GM12878 (cell line): Measurements from ENCODE around the gene MRPL53. TPM values are rescaled to one million over a fixed set of nuclear protein-coding genes. Genes with fewer than 3 reads are reported as not detected.

Experiments
- ATAC-seq: fragments of 200-7000 bp; cut with Tn5 transposase; 3 replicates; pipeline ENCODE4 v1.9.1; 2020; ENCODE audit warnings: mild to moderate bottlenecking, moderate library complexity
- BruUV-seq: library from RNA; stranded (reverse); fragments of 400-500 nt; replicated peaks from 2 replicates; lab custom pipeline; 2021; lab: Mats Ljungman, UMichigan
- CTCF ChIA-PET: fragments of 300-600 bp; sonication (Branson Sonifier 250); formaldehyde crosslinking; extraction: SDS; loops from one replicate; lab custom pipeline; 2021; ENCODE audit warnings: inconsistent platforms; lab: Yijun Ruan, JAX
- POLR2A ChIA-PET: fragments of 350-600 bp; formaldehyde crosslinking; extraction: SDS; loops from one replicate; lab custom pipeline; 2021; ENCODE audit warnings: inconsistent platforms; lab: Charles Lee
- RAD21 ChIA-PET: fragments of 300-600 bp; sonication (Branson Sonifier 250); formaldehyde crosslinking; loops from one replicate; lab custom pipeline; 2023; ENCODE audit warnings: antibody characterized with exemption; ENCODE audit not compliant: unreplicated experiment; lab: Charles Lee
- SMC1A ChIA-PET: fragments of 300-600 bp; sonication (Branson Sonifier 250); formaldehyde crosslinking; loops from one replicate; lab custom pipeline; 2023; ENCODE audit not compliant: unreplicated experiment, uncharacterized antibody; lab: Charles Lee
- DNase-seq: peaks from one replicate; pipeline ENCODE4 v3.0.0-alpha.2; 2011; ENCODE audit warnings: low read depth, low spot score
- FAIRE-seq: peaks from 3 replicates; lab custom pipeline; 2011; peaks lifted over from hg19 to GRCh38; lab: Jason Lieb, UNC
- H2AFZ ChIP-seq: 2 replicates; pipeline ENCODE4 v1.6.0; 2011; ENCODE audit warnings: low read depth, low read length, control low read depth; ENCODE audit not compliant: control insufficient read depth
- H3K27ac ChIP-seq: 2 replicates; pipeline ENCODE4 v1.5.1; 2011; ENCODE audit warnings: control low read depth; ENCODE audit not compliant: control insufficient read depth, insufficient read depth
- H3K27me3 ChIP-seq, 2 experiments: replicated peaks in 1 of 2; 2 replicates each; pipeline versions ENCODE4 v1.6.0 to v1.6.1; 2011; ENCODE audit warnings: low read length in 1 of 2; ENCODE audit not compliant: control insufficient read depth in 2 of 2, insufficient read depth in 2 of 2
- H3K36me3 ChIP-seq, 2 experiments: 2 replicates each; pipeline ENCODE4 v1.5.1; 2011; ENCODE audit warnings: low read length in 1 of 2; ENCODE audit not compliant: control insufficient read depth in 2 of 2, insufficient read depth in 2 of 2
- H3K4me1 ChIP-seq: 2 replicates; pipeline ENCODE4 v1.6.1; 2011; ENCODE audit warnings: mild to moderate bottlenecking, low read length, moderate library complexity, mixed read lengths; ENCODE audit not compliant: control insufficient read depth, insufficient read depth
- H3K4me2 ChIP-seq: 2 replicates; pipeline ENCODE4 v1.6.0; 2011; ENCODE audit warnings: control low read depth; ENCODE audit not compliant: control insufficient read depth, insufficient read depth
- H3K4me3 ChIP-seq: fragments of 200-600 bp; sonication (generic); 2 replicates; pipeline ENCODE4 v1.5.1; 2016
- H3K79me2 ChIP-seq: 2 replicates; pipeline ENCODE4 v1.6.0; 2011; ENCODE audit warnings: low read length; ENCODE audit not compliant: control insufficient read depth, insufficient read depth
- H3K9ac ChIP-seq: 2 replicates; pipeline ENCODE4 v1.8.0; 2011; ENCODE audit warnings: low read length, control low read depth, mixed read lengths; ENCODE audit not compliant: control insufficient read depth, insufficient read depth
- H3K9me3 ChIP-seq: replicated peaks from 3 replicates; pipeline ENCODE4 v1.5.1; 2011; ENCODE audit warnings: mild to moderate bottlenecking, low read length; ENCODE audit not compliant: control insufficient read depth, insufficient read depth
- H4K20me1 ChIP-seq: 2 replicates; pipeline ENCODE4 v1.6.0; 2011; ENCODE audit not compliant: control insufficient read depth, insufficient read depth
- BCL11A ChIP-seq: IDR thresholded peaks from 2 replicates; pipeline ENCODE4 v1.6.1; 2011; ENCODE audit warnings: low read depth, low read length
- DPF2 ChIP-seq: fragments of 450-650 bp; IDR thresholded peaks from 2 replicates; pipeline ENCODE4 v1.6.1; 2017; ENCODE audit warnings: mild to moderate bottlenecking
- E2F8 ChIP-seq: fragments of 450-650 bp; IDR thresholded peaks from 2 replicates; pipeline ENCODE4 v1.6.1; 2018; ENCODE audit warnings: mild to moderate bottlenecking, low read depth, moderate library complexity; ENCODE audit not compliant: partially characterized antibody
- MLLT1 ChIP-seq: fragments of 450-650 bp; IDR thresholded peaks from 2 replicates; pipeline ENCODE4 v1.6.1; 2016; ENCODE audit warnings: mild to moderate bottlenecking
- NFYA ChIP-seq: IDR thresholded peaks from 2 replicates; pipeline ENCODE4 v1.6.1; 2011; ENCODE audit warnings: low read depth, mild to moderate bottlenecking, low read length, improper control_type of control experiment, borderline replicate concordance
- NFYB ChIP-seq: IDR thresholded peaks from 2 replicates; pipeline ENCODE4 v1.6.1; 2011; ENCODE audit warnings: low read depth, mild to moderate bottlenecking, low read length, improper control_type of control experiment, moderate library complexity; ENCODE audit not compliant: insufficient read depth
- SREBF2 ChIP-seq: IDR thresholded peaks from 2 replicates; pipeline ENCODE4 v1.6.1; 2012; ENCODE audit warnings: mild to moderate bottlenecking, low read length
- WGBS: methylation state at CpG from one replicate; pipeline ENCODE4 v1.1.6; 2016; ENCODE audit warnings: low lambda C conversion rate; ENCODE audit not compliant: insufficient replicate concordance, insufficient coverage; ENCODE audit errors: missing lambda C conversion rate; 5-methylcytosine and 5-hydroxymethylcytosine counted together
- in situ Hi-C: fragments of 300-500 bp; cut with MboI; formaldehyde crosslinking; loops from 9 replicates; pipeline ENCODE4 v1.14.3; 2018; ENCODE audit warnings: mixed read lengths
- intact Hi-C: fragments of 100-400 bp; cut with micrococcal nuclease; formaldehyde crosslinking; loops from one replicate; pipeline ENCODE4 v1.14.2; 2022; ENCODE audit not compliant: unreplicated experiment
- polyA plus RNA-seq, 11 experiments: library from polyadenylated mRNA; depleted of rRNA in 4 of 11; unstranded in 6 of 11; stranded (reverse) in 5 of 11; fragments of >200 nt; fragmentation: Nextera tagmentation in 4 of 11; fragmentation: Illumina TruSeq in 1 of 11; extraction: Ambion mirVana in 4 of 11; extraction: Trizol in 1 of 11; gene quantifications; 1 replicate in 1 of 11; 2 replicates in 10 of 11; pipeline versions ENCODE4 v1.2.1 to v1.2.3, GENCODE V29; 2011 to 2016; ENCODE audit warnings: inconsistent platforms in 2 of 11, missing spikeins in 2 of 11, low read depth in 1 of 11
- total RNA-seq, 4 experiments: library from RNA; depleted of rRNA in 3 of 4; stranded (reverse); fragments of >200 nt in 3 of 4; fragmentation: Illumina TruSeq in 1 of 4; extraction: Trizol in 1 of 4; gene quantifications; 2 replicates each; pipeline versions ENCODE4 v1.2.1 to v1.2.3, GENCODE V29; 2013 to 2021

MRPL53 gene
- total and polyA plus RNA-seq, 10 of the 15 experiments (the other 5 are each of a cell fraction or from before 2014, with no cell fraction given), result 15.1 to 167 (median 80.9) TPM

GRCh38 chr2:74511104-74511989 lies 38.9 kb upstream of the MRPL53 start:
- peaks cover 18 to 28% of the 10 kb centered on the region in 2 experiments for H3K27me3 ChIP-seq
- no peak overlapping the region for H3K4me2 ChIP-seq
- no peak overlapping the region for H2AFZ ChIP-seq
- CTCF ChIA-PET, result interaction anchor here (2.5 to 13.9 kb wide), 3 partner anchors 19 to 75 kb away, joined by 8 to 231 read pairs (median 135); partner anchors contain the start of genes AUP1, DQX1 and HTRA2
- no peak for FAIRE-seq
- no peaks in the 10 kb centered on the region; the same call in 2 of the 3 replicates for H3K9me3 ChIP-seq
- H4K20me1 ChIP-seq, result no peaks in the 10 kb centered on the region
- intact Hi-C loops, result no loop called here
- H3K4me1 ChIP-seq, result peaks cover 20% of the 10 kb centered on the region
- ATAC-seq, result no peak
- H3K27ac ChIP-seq, result no peak overlapping the region
- no TSS peak for BruUV-seq
- POLR2A ChIA-PET, result interaction anchor here (0.6 to 5.8 kb wide), 5 partner anchors 19 to 1333 kb away, joined by 3 to 33 read pairs (median 6); partner anchors contain the start of genes AUP1 and HTRA2
- in situ Hi-C loops, result no loop called here
- SMC1A ChIA-PET, result interaction anchor here (0.7 to 5.2 kb wide), 6 partner anchors 8 to 75 kb away, joined by 3 to 71 read pairs (median 4); no protein-coding TSS in a partner anchor
- no peak overlapping the region for H3K4me3 ChIP-seq
- RAD21 ChIA-PET, result interaction anchor here (0.6 to 5.1 kb wide), 2 partner anchors 23 to 75 kb away, joined by 3 to 61 read pairs; no protein-coding TSS in a partner anchor
- TF ChIP-seq NFYA, result no peak
- TF ChIP-seq NFYB, result no peak
- no peak for TF ChIP-seq BCL11A
- TF ChIP-seq SREBF2, result no peak
- TF ChIP-seq MLLT1, result no peak
- no peak for TF ChIP-seq DPF2
- TF ChIP-seq E2F8, result no peak
- H3K79me2 ChIP-seq, result peaks cover 8% of the 10 kb centered on the region
- 68% methylated on average over 11 of the region's 11 CpGs for WGBS
- DNase-seq, result no peak
- H3K9ac ChIP-seq, result no peak overlapping the region
- H3K36me3 ChIP-seq, result no peaks in the 10 kb centered on the region
